GM23338 (cell line): ENCODE measurements around the gene EXPH5. TPM values are rescaled to one million over a fixed set of nuclear protein-coding genes. Genes with fewer than 3 reads are reported as not detected.

ENCODE experiments used
- ATAC-seq: fragments of 200-7000 bp; cut with Tn5 transposase; 3 replicates; pipeline ENCODE4 v1.9.1; 2020
- DNase-seq: peaks from one replicate; pipeline ENCODE4 v3.0.0-alpha.2; 2015; ENCODE audit warnings: low spot score
- H2AFZ ChIP-seq: fragments of 200-600 bp; sonication (generic); 2 replicates; pipeline ENCODE4 v1.8.0; 2016; ENCODE audit warnings: antibody characterized with exemption, mild to moderate bottlenecking, moderate library complexity
- H3F3A ChIP-seq: fragments of 200-600 bp; sonication (generic); replicated peaks from 2 replicates; pipeline ENCODE4 v1.8.0; 2017; ENCODE audit warnings: antibody characterized with exemption, mixed run types, low read depth
- H3K27ac ChIP-seq: fragments of 200-600 bp; sonication (generic); 2 replicates; pipeline ENCODE4 v1.6.1; 2016; ENCODE audit warnings: low read depth
- H3K27me3 ChIP-seq: fragments of 200-600 bp; sonication (generic); 2 replicates; pipeline ENCODE4 v1.8.0; 2016; ENCODE audit warnings: mild to moderate bottlenecking, mixed run types, moderate library complexity; ENCODE audit not compliant: insufficient read depth
- H3K36me3 ChIP-seq: fragments of 200-600 bp; sonication (generic); 2 replicates; pipeline ENCODE4 v1.8.0; 2016; ENCODE audit warnings: mild to moderate bottlenecking; ENCODE audit not compliant: insufficient read depth
- H3K4me1 ChIP-seq: fragments of 200-600 bp; sonication (generic); 2 replicates; pipeline ENCODE4 v1.8.0; 2016; ENCODE audit warnings: mild to moderate bottlenecking, moderate library complexity; ENCODE audit not compliant: insufficient read depth
- H3K4me2 ChIP-seq: fragments of 200-600 bp; sonication (generic); 2 replicates; pipeline ENCODE4 v1.7.1; 2017; ENCODE audit warnings: mixed run types
- H3K4me3 ChIP-seq: fragments of 200-600 bp; sonication (generic); 2 replicates; pipeline ENCODE4 v1.6.1; 2016; ENCODE audit warnings: mixed run types
- H3K79me2 ChIP-seq: fragments of 200-600 bp; sonication (generic); replicated peaks from 2 replicates; pipeline ENCODE4 v1.8.0; 2017; ENCODE audit warnings: mild to moderate bottlenecking; ENCODE audit not compliant: insufficient read depth
- H3K9me2 ChIP-seq: fragments of 200-600 bp; sonication (generic); 2 replicates; pipeline ENCODE4 v1.8.0; 2017; ENCODE audit not compliant: insufficient read depth
- H4K20me1 ChIP-seq: fragments of 200-600 bp; sonication (generic); replicated peaks from 2 replicates; pipeline ENCODE4 v1.8.0; 2017; ENCODE audit warnings: mild to moderate bottlenecking; ENCODE audit not compliant: insufficient read depth
- H3K27ac Mint-ChIP-seq: 2 replicates; pipeline ENCODE4 v1.8.0; 2020; ENCODE audit warnings: inconsistent platforms, mild to moderate bottlenecking, moderate library complexity, mixed read lengths
- H3K27me3 Mint-ChIP-seq: 3 replicates; pipeline ENCODE4 v1.8.0; 2022; ENCODE audit warnings: low read depth, mild to moderate bottlenecking, moderate library complexity, mixed read lengths, inconsistent platforms; ENCODE audit not compliant: insufficient read depth, poor library complexity
- H3K36me3 Mint-ChIP-seq: 3 replicates; pipeline ENCODE4 v1.8.0; 2021; ENCODE audit warnings: low read depth, mild to moderate bottlenecking, inconsistent platforms, moderate library complexity, mixed read lengths
- H3K4me1 Mint-ChIP-seq: 3 replicates; pipeline ENCODE4 v1.8.0; 2020; ENCODE audit warnings: mild to moderate bottlenecking, inconsistent platforms, mixed read lengths
- H3K4me3 Mint-ChIP-seq: 3 replicates; pipeline ENCODE4 v1.8.0; 2021; ENCODE audit warnings: moderate library complexity, mild to moderate bottlenecking, inconsistent platforms, mixed read lengths
- H3K9me3 Mint-ChIP-seq: 3 replicates; pipeline ENCODE4 v1.8.0; 2020; ENCODE audit warnings: moderate library complexity, mild to moderate bottlenecking, inconsistent platforms, mixed read lengths
- CREB1 ChIP-seq: fragments of 250-450 bp; sonication (Bioruptor Pico); IDR thresholded peaks from 2 replicates; pipeline ENCODE4 v1.5.0; 2020; ENCODE audit warnings: low read depth, mild to moderate bottlenecking, moderate library complexity
- EZH2 ChIP-seq: fragments of 200-600 bp; sonication (generic); IDR thresholded peaks from one replicate; pipeline ENCODE4 v1.8.0; 2017; ENCODE audit warnings: antibody characterized with exemption, mild to moderate bottlenecking, low read depth; ENCODE audit not compliant: unreplicated experiment
- EZH2phosphoT487 ChIP-seq: fragments of 200-600 bp; sonication (generic); IDR thresholded peaks from one replicate; pipeline ENCODE4 v1.8.1; 2018; ENCODE audit warnings: antibody characterized with exemption; ENCODE audit not compliant: unreplicated experiment
- JUNB ChIP-seq: IDR thresholded peaks from one replicate; pipeline ENCODE4 v1.6.1; 2016; ENCODE audit warnings: antibody characterized with exemption; ENCODE audit not compliant: unreplicated experiment
- NANOG ChIP-seq: IDR thresholded peaks from 2 replicates; pipeline ENCODE4 v1.6.1; 2016; ENCODE audit warnings: antibody characterized with exemption, borderline replicate concordance
- POLR2AphosphoS5 ChIP-seq: IDR thresholded peaks from 2 replicates; pipeline ENCODE4 v1.6.1; 2016; ENCODE audit warnings: antibody characterized with exemption, low read depth
- STAT1 ChIP-seq: IDR thresholded peaks from one replicate; pipeline ENCODE4 v1.6.1; 2016; ENCODE audit warnings: antibody characterized with exemption; ENCODE audit not compliant: unreplicated experiment
- ZNF114 ChIP-seq: fragments of 250-450 bp; sonication (Bioruptor Pico); IDR thresholded peaks from 2 replicates; pipeline ENCODE4 v1.5.0; 2020; ENCODE audit warnings: mild to moderate bottlenecking, moderate library complexity
- ZNF331 ChIP-seq: fragments of 250-450 bp; sonication (Bioruptor Pico); IDR thresholded peaks from 2 replicates; pipeline ENCODE4 v1.5.0; 2020; ENCODE audit warnings: low read depth, mild to moderate bottlenecking, moderate library complexity
- polyA plus RNA-seq: library from polyadenylated mRNA; unstranded; fragments of >200 nt; fragmentation: Nextera tagmentation; extraction: Ambion mirVana; gene quantifications from 2 replicates; pipeline ENCODE4 v1.2.1, GENCODE V29; 2016
- total RNA-seq: library from RNA; depleted of rRNA; stranded (reverse); fragments of >200 nt; shearing (Covaris generic); gene quantifications from 2 replicates; pipeline ENCODE4 v1.2.3, GENCODE V29; 2014
- TF ChIP-seq, protein P1 (sequence below): IDR thresholded peaks from 2 replicates; pipeline ENCODE4 v1.6.1; 2016; ENCODE audit warnings: antibody characterized with exemption
- TF ChIP-seq, protein P2 (sequence below), 2 experiments: fragments of 200-600 bp in 1 of 2; sonication (generic) in 1 of 2; conservative IDR thresholded peaks; 2 replicates each; pipeline versions ENCODE4 v1.5.1 to v1.6.1; 2016 to 2017; ENCODE audit warnings: antibody characterized with exemption in 2 of 2, low read depth in 2 of 2, mild to moderate bottlenecking in 2 of 2, moderate library complexity in 1 of 2
- TF ChIP-seq, protein P3 (sequence below): fragments of 250-450 bp; sonication (Bioruptor Pico); IDR thresholded peaks from 2 replicates; pipeline ENCODE4 v1.5.0; 2020; ENCODE audit warnings: mild to moderate bottlenecking, moderate library complexity

The EXPH5 gene
- total and polyA plus RNA-seq, 2 experiments from 2014 or later, result 3.6 to 12.6 TPM

DNA sequence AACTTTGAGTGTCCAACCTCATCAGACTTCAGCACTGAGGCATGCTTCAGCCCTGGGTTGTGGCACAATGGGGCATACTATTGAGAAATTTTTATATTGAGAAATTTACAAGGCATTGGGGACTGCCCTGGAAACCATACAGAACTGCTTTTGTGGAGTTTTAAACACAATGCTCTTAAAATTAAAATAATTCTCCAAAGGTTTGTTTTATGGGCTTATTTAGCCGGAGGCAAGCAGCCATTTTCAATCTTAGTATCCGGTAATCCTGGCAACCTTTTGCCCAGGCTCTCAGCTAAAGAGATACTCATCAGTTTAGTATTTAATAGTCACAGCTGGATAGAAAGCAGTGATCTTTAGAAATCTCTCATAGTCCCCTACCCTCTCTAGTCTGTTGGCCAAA, 3.1 kb upstream of the EXPH5 start (continued):
- TF ChIP-seq ZNF331 (CRISPR knock-in tag) (no peak), STAT1 (no peak), CREB1 (CRISPR knock-in tag) (no peak), JUNB (no peak), EZH2phosphoT487 (no peak), ZNF114 (CRISPR knock-in tag) (no peak)
- TF ChIP-seq, protein P1, sequence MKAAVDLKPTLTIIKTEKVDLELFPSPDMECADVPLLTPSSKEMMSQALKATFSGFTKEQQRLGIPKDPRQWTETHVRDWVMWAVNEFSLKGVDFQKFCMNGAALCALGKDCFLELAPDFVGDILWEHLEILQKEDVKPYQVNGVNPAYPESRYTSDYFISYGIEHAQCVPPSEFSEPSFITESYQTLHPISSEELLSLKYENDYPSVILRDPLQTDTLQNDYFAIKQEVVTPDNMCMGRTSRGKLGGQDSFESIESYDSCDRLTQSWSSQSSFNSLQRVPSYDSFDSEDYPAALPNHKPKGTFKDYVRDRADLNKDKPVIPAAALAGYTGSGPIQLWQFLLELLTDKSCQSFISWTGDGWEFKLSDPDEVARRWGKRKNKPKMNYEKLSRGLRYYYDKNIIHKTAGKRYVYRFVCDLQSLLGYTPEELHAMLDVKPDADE, result no peak
- TF ChIP-seq, protein P2, sequence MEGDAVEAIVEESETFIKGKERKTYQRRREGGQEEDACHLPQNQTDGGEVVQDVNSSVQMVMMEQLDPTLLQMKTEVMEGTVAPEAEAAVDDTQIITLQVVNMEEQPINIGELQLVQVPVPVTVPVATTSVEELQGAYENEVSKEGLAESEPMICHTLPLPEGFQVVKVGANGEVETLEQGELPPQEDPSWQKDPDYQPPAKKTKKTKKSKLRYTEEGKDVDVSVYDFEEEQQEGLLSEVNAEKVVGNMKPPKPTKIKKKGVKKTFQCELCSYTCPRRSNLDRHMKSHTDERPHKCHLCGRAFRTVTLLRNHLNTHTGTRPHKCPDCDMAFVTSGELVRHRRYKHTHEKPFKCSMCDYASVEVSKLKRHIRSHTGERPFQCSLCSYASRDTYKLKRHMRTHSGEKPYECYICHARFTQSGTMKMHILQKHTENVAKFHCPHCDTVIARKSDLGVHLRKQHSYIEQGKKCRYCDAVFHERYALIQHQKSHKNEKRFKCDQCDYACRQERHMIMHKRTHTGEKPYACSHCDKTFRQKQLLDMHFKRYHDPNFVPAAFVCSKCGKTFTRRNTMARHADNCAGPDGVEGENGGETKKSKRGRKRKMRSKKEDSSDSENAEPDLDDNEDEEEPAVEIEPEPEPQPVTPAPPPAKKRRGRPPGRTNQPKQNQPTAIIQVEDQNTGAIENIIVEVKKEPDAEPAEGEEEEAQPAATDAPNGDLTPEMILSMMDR (conservative IDR thresholded peaks at IDR 0.05; ENCODE audit: low read depth in 2 of 2), result no peak

DNA sequence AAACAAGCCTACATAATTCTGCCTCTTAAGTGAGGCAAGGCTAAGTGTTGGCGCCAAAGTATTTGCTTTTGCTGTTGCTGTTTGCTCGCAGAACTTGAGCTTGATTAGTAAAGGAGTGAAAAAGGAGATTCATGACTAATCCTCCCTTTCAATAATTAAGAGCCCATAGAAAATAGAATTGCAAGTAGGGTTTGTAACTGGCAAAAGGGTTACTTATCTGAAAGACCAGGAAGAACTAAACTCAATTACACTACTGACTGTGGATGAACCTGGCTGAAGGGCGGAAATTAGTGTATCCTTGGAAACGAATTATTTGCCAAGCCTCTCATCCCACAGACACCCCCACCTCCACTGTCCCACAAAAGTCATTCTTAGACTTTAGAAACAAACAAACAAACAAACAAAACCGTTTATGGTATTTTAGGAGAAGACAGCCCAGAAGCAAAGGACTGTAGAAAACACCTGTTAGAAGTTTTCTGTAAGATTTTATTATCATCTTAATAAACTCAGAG, 411 bp upstream of the EXPH5 start:
- Mint-ChIP-seq H3K4me1 (peaks cover 23% of the 10 kb centered on the region), H3K9me3 (no peaks in the 10 kb centered on the region), H3K27me3 (peaks cover 14% of the 10 kb centered on the region), H3K36me3 (no peaks in the 10 kb centered on the region), H3K4me3 (peak overlapping the region; percentile 93), H3K27ac (peak overlapping the region; percentile 68; the same call in 1 of the 2 replicates)
- no peaks in the 10 kb centered on the region for H3K36me3 ChIP-seq
- ATAC-seq, result no peak
- no peaks in the 10 kb centered on the region for H3F3A ChIP-seq
- peak overlapping the region; percentile 28; the same call in 1 of the 2 replicates for H2AFZ ChIP-seq
- H3K79me2 ChIP-seq, result peaks cover 16% of the 10 kb centered on the region; the same call in 1 of the 2 replicates
- peak overlapping the region; percentile 82 for H3K27ac ChIP-seq
- no peaks in the 10 kb centered on the region for H3K9me2 ChIP-seq
- peaks cover 18% of the 10 kb centered on the region for H3K4me1 ChIP-seq
- H3K4me3 ChIP-seq, result peak overlapping the region; percentile 65
- H4K20me1 ChIP-seq, result no peaks in the 10 kb centered on the region
- peak overlapping the region; percentile 73 for H3K4me2 ChIP-seq
- peaks cover 16% of the 10 kb centered on the region for H3K27me3 ChIP-seq
- DNase-seq, result no peak
- TF ChIP-seq STAT1 (no peak), NANOG (no peak), ZNF331 (CRISPR knock-in tag) (no peak), CREB1 (CRISPR knock-in tag) (no peak), JUNB (no peak), EZH2phosphoT487 (no peak), EZH2 (no peak), POLR2AphosphoS5 (no peak)
- TF ChIP-seq, protein P2 (conservative IDR thresholded peaks at IDR 0.05; ENCODE audit: low read depth in 2 of 2), result no peak
- TF ChIP-seq, protein P3, sequence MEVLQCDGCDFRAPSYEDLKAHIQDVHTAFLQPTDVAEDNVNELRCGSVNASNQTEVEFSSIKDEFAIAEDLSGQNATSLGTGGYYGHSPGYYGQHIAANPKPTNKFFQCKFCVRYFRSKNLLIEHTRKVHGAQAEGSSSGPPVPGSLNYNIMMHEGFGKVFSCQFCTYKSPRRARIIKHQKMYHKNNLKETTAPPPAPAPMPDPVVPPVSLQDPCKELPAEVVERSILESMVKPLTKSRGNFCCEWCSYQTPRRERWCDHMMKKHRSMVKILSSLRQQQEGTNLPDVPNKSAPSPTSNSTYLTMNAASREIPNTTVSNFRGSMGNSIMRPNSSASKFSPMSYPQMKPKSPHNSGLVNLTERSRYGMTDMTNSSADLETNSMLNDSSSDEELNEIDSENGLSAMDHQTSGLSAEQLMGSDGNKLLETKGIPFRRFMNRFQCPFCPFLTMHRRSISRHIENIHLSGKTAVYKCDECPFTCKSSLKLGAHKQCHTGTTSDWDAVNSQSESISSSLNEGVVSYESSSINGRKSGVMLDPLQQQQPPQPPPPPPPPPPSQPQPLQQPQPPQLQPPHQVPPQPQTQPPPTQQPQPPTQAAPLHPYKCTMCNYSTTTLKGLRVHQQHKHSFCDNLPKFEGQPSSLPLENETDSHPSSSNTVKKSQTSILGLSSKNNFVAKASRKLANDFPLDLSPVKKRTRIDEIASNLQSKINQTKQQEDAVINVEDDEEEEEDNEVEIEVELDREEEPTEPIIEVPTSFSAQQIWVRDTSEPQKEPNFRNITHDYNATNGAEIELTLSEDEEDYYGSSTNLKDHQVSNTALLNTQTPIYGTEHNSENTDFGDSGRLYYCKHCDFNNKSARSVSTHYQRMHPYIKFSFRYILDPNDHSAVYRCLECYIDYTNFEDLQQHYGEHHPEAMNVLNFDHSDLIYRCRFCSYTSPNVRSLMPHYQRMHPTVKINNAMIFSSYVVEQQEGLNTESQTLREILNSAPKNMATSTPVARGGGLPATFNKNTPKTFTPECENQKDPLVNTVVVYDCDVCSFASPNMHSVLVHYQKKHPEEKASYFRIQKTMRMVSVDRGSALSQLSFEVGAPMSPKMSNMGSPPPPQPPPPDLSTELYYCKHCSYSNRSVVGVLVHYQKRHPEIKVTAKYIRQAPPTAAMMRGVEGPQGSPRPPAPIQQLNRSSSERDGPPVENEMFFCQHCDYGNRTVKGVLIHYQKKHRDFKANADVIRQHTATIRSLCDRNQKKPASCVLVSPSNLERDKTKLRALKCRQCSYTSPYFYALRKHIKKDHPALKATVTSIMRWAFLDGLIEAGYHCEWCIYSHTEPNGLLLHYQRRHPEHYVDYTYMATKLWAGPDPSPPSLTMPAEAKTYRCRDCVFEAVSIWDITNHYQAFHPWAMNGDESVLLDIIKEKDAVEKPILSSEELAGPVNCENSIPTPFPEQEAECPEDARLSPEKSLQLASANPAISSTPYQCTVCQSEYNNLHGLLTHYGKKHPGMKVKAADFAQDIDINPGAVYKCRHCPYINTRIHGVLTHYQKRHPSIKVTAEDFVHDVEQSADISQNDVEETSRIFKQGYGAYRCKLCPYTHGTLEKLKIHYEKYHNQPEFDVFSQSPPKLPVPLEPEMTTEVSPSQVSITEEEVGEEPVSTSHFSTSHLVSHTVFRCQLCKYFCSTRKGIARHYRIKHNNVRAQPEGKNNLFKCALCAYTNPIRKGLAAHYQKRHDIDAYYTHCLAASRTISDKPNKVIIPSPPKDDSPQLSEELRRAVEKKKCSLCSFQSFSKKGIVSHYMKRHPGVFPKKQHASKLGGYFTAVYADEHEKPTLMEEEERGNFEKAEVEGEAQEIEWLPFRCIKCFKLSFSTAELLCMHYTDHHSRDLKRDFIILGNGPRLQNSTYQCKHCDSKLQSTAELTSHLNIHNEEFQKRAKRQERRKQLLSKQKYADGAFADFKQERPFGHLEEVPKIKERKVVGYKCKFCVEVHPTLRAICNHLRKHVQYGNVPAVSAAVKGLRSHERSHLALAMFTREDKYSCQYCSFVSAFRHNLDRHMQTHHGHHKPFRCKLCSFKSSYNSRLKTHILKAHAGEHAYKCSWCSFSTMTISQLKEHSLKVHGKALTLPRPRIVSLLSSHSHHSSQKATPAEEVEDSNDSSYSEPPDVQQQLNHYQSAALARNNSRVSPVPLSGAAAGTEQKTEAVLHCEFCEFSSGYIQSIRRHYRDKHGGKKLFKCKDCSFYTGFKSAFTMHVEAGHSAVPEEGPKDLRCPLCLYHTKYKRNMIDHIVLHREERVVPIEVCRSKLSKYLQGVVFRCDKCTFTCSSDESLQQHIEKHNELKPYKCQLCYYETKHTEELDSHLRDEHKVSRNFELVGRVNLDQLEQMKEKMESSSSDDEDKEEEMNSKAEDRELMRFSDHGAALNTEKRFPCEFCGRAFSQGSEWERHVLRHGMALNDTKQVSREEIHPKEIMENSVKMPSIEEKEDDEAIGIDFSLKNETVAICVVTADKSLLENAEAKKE (CRISPR knock-in tag), result no peak
